ENCODE results near the gene CDH15.

GRCh38 chr16:89163297-89163696 lies 8.3 kb upstream of the CDH15 start:
- TF ChIP-seq CTCF (IDR thresholded peaks at IDR 0.05) (no peak), POLR2A (IDR thresholded peaks at IDR 0.05) (no peak)

All from heart left ventricle (tissue), 13 donors.